DMS114 treated with DMSO at 0.1 percent for 48 hours (cell line): Measurements from ENCODE around the gene RNF212.
"Not testable (repeated sequence)": the region's sequence is repeated elsewhere in the genome, so short reads cannot be mapped to it uniquely, and the experiment has no call there.

Experiments
- DNase-seq: peaks from one replicate; lab custom pipeline; 2025; ENCODE audit not compliant: unreplicated experiment; lab: John Stamatoyannopoulos, UW

The RNF212 gene

GRCh38 chr4:1113311-1114009, at the start of gene RNF212:
RNF212 (minus strand) TSS chr4:1113564; CDS start chr4:1113464, 100 bp downstream.
- DNase-seq: peak; percentile 42

GRCh38 chr4:1160351-1160750, 47.0 kb upstream of the RNF212 start:
- no peak for DNase-seq

GRCh38 chr4:1156069-1156468, 42.7 kb upstream of the RNF212 start:
- no peak for DNase-seq

- no peak for DNase-seq
Measured at GRCh38 chr4:1155314-1155713, 42.0 kb upstream of the RNF212 start.

- no peak for DNase-seq
Measured at GRCh38 chr4:1154523-1155182, 41.3 kb upstream of the RNF212 start.

- no peak for DNase-seq
Measured at GRCh38 chr4:1154126-1154522, 40.8 kb upstream of the RNF212 start.

- no peak for DNase-seq
Measured at GRCh38 chr4:1153567-1154090, 40.3 kb upstream of the RNF212 start.

- DNase-seq: no peak
Measured at GRCh38 chr4:1152290-1152689, 38.9 kb upstream of the RNF212 start.

- DNase-seq: no peak
Measured at GRCh38 chr4:1151541-1151940, 38.2 kb upstream of the RNF212 start.

GRCh38 chr4:1150875-1151274, 37.5 kb upstream of the RNF212 start:
- DNase-seq: no peak

- no peak for DNase-seq
Measured at GRCh38 chr4:1139860-1140259, 26.5 kb upstream of the RNF212 start.

GRCh38 chr4:1137850-1138249, 24.5 kb upstream of the RNF212 start:
- DNase-seq: no peak

GRCh38 chr4:1137063-1137776, 23.9 kb upstream of the RNF212 start:
- DNase-seq: no peak

- no peak for DNase-seq
Measured at GRCh38 chr4:1136048-1136447, 22.7 kb upstream of the RNF212 start.

GRCh38 chr4:1133033-1133432, 19.7 kb upstream of the RNF212 start:
- no peak for DNase-seq

GRCh38 chr4:1130316-1131186, 17.2 kb upstream of the RNF212 start:
- peak; percentile 31 for DNase-seq

GRCh38 chr4:1126506-1126905, 13.1 kb upstream of the RNF212 start:
- no peak for DNase-seq

GRCh38 chr4:1125466-1125865, 12.1 kb upstream of the RNF212 start:
- not testable (repeated sequence) for DNase-seq

GRCh38 chr4:1124818-1125217, 11.5 kb upstream of the RNF212 start:
- no peak for DNase-seq

GRCh38 chr4:1122505-1122904, 9.1 kb upstream of the RNF212 start:
- no peak for DNase-seq

GRCh38 chr4:1116838-1117237, 3.5 kb upstream of the RNF212 start:
- DNase-seq: no peak
